A549 (cell line): ENCODE results near the gene FCHO2.

Experiments
- CTCF ChIP-seq: fragments of >200 bp; sonication (Bioruptor Twin); formaldehyde crosslinking; IDR thresholded peaks from 3 replicates; pipeline ENCODE4 v1.5.1; 2016
- EP300 ChIP-seq, 2 experiments: fragments of >200 bp; sonication (Bioruptor Twin); formaldehyde crosslinking; IDR thresholded peaks; 2 replicates in 1 of 2; 3 replicates in 1 of 2; pipeline ENCODE4 v1.6.1; 2016 to 2017
- MAFK ChIP-seq: fragments of 450-650 bp; IDR thresholded peaks from 2 replicates; pipeline ENCODE4 v1.6.1; 2014; ENCODE audit not compliant: partially characterized antibody
- POLR2AphosphoS2 ChIP-seq: conservative IDR thresholded peaks from 2 replicates; pipeline ENCODE4 v1.6.1; 2012; ENCODE audit warnings: low read length, improper control_type of control experiment, inconsistent platforms

- TF ChIP-seq CTCF = peak; percentile 79
- no peak for TF ChIP-seq EP300 (IDR thresholded peaks at IDR 0.05)
- no peak for TF ChIP-seq POLR2AphosphoS2
- no peak for TF ChIP-seq MAFK
These were observed at the start of gene FCHO2 for GRCh38 chr5:72955768-72956323.
